ENCODE data around the gene ADAMTSL5. TPM values are rescaled to one million over a fixed set of nuclear protein-coding genes. Genes with fewer than 3 reads are reported as not detected.
"Not testable (repeated sequence)": the region's sequence is repeated elsewhere in the genome, so short reads cannot be mapped to it uniquely, and the experiment has no call there.

ADAMTSL5 gene
- total RNA-seq, 1 experiment from 2014 or later, result 0.57 TPM

GRCh38 chr19:1499231-1499630 is 13.6 kb downstream of the ADAMTSL5 start:
- not testable (repeated sequence) for DNase-seq (ENCODE audit: extremely low read depth, low read depth)

DNA sequence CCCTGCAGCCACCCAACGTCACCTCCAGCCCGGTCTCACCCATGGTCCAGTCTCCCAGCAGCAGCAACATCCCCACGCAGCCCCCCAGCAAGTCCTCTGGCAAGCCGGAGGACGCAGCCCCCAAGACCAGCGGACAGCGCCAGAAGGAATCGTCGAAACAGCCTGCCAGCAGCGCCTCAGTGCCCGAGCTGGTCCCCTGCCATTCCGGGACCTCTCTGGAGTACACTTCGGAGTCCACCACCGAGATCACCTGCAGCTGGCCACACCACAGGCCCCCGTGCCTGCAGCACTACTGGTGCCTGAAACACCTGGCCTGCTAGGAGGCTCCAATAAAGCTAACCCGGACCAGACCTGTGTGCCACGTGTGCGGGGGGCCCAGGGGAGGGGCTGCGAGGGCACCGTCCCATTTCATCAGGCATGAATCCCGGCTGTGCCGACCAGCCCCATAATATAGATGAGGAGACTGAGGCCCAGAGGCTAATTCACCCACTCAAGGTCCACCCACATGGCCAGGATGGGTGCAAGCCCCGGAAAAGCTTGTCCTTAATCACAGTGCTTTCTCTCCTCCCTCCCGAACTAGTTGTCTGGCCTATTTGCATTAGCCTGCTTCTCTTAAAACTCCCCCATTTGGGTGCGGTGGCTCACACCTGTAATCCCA is 15.1 kb downstream of the ADAMTSL5 start:
- DNase-seq (ENCODE audit: extremely low read depth, low read depth), result no peak

- DNase-seq (ENCODE audit: extremely low read depth, low read depth), result no peak
Observed at GRCh38 chr19:1496714-1497577, 15.9 kb downstream of the ADAMTSL5 start.

GRCh38 chr19:1495799-1496713 is 16.8 kb downstream of the ADAMTSL5 start:
- no peak for DNase-seq (ENCODE audit: extremely low read depth, low read depth)

DNA sequence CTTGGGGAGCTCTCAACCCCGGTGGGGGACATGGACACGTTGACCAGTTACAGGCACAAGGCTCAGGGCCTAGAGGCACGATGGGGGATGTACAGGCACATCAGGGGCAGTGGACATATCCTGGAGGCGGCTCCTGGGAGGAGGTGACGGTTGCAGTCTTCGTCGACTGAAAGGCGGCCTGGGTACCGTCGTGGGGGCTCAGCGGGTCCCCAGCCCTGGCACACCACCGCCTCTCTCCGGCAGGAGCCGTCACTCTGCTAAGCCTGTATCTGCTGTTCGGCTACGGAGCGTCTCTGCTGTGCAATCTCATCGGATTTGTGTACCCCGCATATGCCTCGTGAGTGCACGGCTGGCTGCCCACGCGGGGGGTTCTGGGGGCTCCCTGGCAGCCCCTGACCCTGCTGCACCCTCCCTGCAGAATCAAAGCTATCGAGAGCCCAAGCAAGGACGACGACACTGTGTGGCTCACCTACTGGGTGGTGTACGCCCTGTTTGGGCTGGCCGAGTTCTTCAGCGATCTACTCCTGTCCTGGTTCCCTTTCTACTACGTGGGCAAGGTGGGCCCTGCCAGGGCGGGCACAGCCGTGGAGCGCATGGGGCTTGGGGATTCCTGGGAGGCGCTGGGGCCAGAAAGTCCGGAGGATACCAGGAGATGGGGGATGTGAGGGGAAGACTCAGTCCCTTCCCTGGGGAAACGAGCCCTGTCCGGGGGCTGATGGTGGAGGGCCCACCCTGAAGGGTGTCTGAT is 17.6 kb downstream of the ADAMTSL5 start:
- DNase-seq (ENCODE audit: extremely low read depth, low read depth), result no peak

DNA sequence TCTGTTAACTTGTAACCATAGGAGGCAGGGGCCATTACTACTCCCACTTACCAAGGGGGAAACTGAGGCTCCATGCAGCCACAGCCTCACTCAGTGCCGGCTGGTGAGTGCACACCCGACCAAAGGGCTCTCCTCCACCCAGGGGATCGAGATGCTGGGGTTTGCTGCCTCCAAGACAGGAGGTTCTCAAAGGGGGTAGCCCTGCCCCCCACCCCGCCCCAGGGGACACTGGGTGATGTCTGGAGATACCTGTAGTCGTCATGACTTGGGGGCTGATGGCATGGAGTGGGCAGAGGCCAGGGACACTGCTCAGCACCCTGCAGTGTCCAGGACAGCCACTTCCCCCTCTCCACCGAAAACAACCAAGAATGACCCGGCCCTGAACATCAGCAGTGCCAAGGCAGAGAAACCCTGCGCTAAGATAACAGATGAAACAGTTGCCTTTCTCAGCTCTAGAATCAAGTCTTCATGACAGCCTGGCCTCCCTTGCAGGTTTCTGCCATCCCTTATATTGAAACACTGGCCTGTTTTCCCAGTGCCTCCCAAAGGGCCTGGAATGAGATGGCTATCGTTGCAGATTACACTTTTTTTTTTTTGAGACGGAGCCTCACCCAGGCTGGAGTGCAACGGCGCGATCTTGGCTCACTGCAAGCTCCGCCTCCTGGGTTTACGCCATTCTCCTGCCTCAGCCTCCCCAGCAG is 18.6 kb downstream of the ADAMTSL5 start:
- DNase-seq (ENCODE audit: extremely low read depth, low read depth), result no peak

GRCh38 chr19:1492474-1493006 is 20.3 kb downstream of the ADAMTSL5 start:
- DNase-seq (ENCODE audit: extremely low read depth, low read depth), result no peak

DNA sequence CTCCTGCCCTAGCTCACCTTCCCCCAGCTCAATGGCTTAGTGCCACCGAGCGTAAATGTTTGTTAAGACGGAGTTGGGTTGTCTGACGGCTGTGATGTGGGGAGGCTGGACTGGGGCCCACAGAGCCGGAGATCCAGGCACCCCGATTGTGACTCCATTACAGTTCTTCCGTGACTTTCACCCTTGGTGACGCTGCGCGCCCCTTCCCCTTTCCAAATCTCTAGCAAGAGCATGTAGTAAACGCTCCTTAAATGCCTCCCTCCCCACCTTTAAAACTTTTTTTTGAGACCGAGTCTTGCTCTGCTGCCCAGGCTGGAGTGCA is 21.0 kb downstream of the ADAMTSL5 start:
- no peak for DNase-seq (ENCODE audit: extremely low read depth, low read depth)

GRCh38 chr19:1491114-1491848 is 21.5 kb downstream of the ADAMTSL5 start, which contains the start of gene REEP6:
TSS of gene REEP6 (plus strand) at chr19:1491181. CDS start at chr19:1491270, 89 bp downstream.
- no peak for DNase-seq (ENCODE audit: extremely low read depth, low read depth)

GRCh38 chr19:1490311-1491113 is 22.3 kb downstream of the ADAMTSL5 start, which contains the start of gene PCSK4:
TSS of gene PCSK4 (minus strand) at chr19:1490350. CDS start at chr19:1490346, 4 bp downstream.
- DNase-seq (ENCODE audit: extremely low read depth, low read depth), result peak; percentile 98

- no peak for DNase-seq (ENCODE audit: extremely low read depth, low read depth)
Observed at GRCh38 chr19:1489463-1490310, 23.1 kb downstream of the ADAMTSL5 start.

GRCh38 chr19:1488282-1488601 is 24.6 kb downstream of the ADAMTSL5 start:
- no peak for DNase-seq (ENCODE audit: extremely low read depth, low read depth)

DNA sequence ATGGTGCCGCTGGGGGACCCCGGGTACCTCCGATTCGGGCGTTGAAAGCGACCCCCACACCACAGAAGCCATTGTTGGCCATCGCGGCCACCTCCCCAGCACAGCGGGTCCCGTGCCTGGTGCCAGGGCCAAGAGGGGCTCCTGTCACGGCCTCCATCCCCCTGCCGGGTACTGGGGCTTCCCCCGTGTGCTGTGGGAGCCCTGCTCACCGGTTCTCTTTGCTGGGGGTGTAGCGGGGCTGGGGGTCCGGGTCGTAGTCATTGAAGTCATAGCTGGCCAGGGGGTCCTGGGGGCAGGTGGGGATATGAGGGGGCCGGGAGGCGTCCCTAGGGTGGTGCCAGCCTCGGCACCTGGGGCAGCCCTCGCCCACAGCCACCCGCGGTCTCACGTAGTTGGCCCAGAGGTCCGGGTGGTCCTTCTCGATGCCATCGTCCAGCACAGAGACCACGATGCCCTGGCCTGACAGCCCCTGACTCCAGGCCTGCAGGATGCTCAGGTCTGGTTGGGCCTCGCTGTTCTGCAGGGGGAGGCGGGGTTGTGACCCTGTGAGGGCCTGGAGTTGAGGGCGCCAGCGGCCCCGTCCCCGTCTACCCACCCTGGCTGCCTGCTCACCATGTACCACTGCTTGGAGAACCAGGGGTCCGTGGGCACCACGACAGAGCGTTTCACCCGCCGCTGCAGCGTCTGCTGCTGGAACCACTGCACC is 25.1 kb downstream of the ADAMTSL5 start:
- no peak for DNase-seq (ENCODE audit: extremely low read depth, low read depth)

GRCh38 chr19:1486720-1487575 is 25.9 kb downstream of the ADAMTSL5 start:
- DNase-seq (ENCODE audit: extremely low read depth, low read depth), result no peak

GRCh38 chr19:1483979-1484428 is 28.8 kb downstream of the ADAMTSL5 start:
- DNase-seq (ENCODE audit: extremely low read depth, low read depth), result no peak
